OCI-M2 (cell line): Measurements from ENCODE around the gene ALKBH3.

Source experiments
- DNase-seq: peaks from one replicate; lab custom pipeline; 2025; ENCODE audit not compliant: unreplicated experiment; lab: John Stamatoyannopoulos, UW

The ALKBH3 gene

GRCh38 chr11:43894546-43894945 lies 13.9 kb downstream of the ALKBH3 start:
- DNase-seq, result no peak

- DNase-seq, result no peak
Measured at GRCh38 chr11:43895601-43896000, 15.0 kb downstream of the ALKBH3 start.

- DNase-seq, result no peak
Measured at GRCh38 chr11:43898574-43898973, 17.9 kb downstream of the ALKBH3 start.

- no peak for DNase-seq
Measured at GRCh38 chr11:43899094-43899493, 18.5 kb downstream of the ALKBH3 start.

GRCh38 chr11:43901551-43901950 lies 20.9 kb downstream of the ALKBH3 start:
- DNase-seq, result no peak

- no peak for DNase-seq
Measured at GRCh38 chr11:43903078-43903477, 22.4 kb downstream of the ALKBH3 start.

GRCh38 chr11:43903969-43904368 lies 23.3 kb downstream of the ALKBH3 start:
- no peak for DNase-seq

GRCh38 chr11:43904742-43905535 lies 24.3 kb downstream of the ALKBH3 start:
- no peak for DNase-seq

GRCh38 chr11:43905813-43906241 lies 25.2 kb downstream of the ALKBH3 start:
- DNase-seq, result no peak

- no peak for DNase-seq
Measured at GRCh38 chr11:43907028-43907975, 26.7 kb downstream of the ALKBH3 start.

- DNase-seq, result no peak
Measured at GRCh38 chr11:43908191-43908590, 27.6 kb downstream of the ALKBH3 start.

GRCh38 chr11:43908683-43909082 lies 28.1 kb downstream of the ALKBH3 start:
- DNase-seq, result no peak

- DNase-seq, result no peak
Measured at GRCh38 chr11:43913829-43914380, 33.3 kb downstream of the ALKBH3 start.

GRCh38 chr11:43914466-43914865 lies 33.8 kb downstream of the ALKBH3 start:
- no peak for DNase-seq

- no peak for DNase-seq
Measured at GRCh38 chr11:43916621-43917020, 36.0 kb downstream of the ALKBH3 start.

- no peak for DNase-seq
Measured at GRCh38 chr11:43917851-43918250, 37.2 kb downstream of the ALKBH3 start.

- no peak for DNase-seq
Measured at GRCh38 chr11:43918662-43919061, 38.0 kb downstream of the ALKBH3 start.

- DNase-seq, result no peak
Measured at GRCh38 chr11:43919852-43920597, 39.4 kb downstream of the ALKBH3 start.

GRCh38 chr11:43920598-43921419 lies 40.2 kb downstream of the ALKBH3 start:
- no peak for DNase-seq
